NT2/D1 (cell line): Measurements from ENCODE around the gene COPZ1.

Experiments used
- DNase-seq: peaks from one replicate; pipeline ENCODE4 v3.0.0-alpha.2; 2011; ENCODE audit warnings: low read depth, low spot score
- H3K27me3 ChIP-seq: 2 replicates; pipeline ENCODE4 v1.6.0; 2011; ENCODE audit warnings: mild to moderate bottlenecking; ENCODE audit not compliant: insufficient read length, insufficient read depth
- H3K36me3 ChIP-seq: 2 replicates; pipeline ENCODE4 v1.6.1; 2011; ENCODE audit warnings: mild to moderate bottlenecking, low read length, mixed read lengths; ENCODE audit not compliant: insufficient read depth, insufficient read length
- H3K4me1 ChIP-seq: 2 replicates; pipeline ENCODE4 v1.5.1; 2011; ENCODE audit not compliant: insufficient read depth, insufficient read length
- H3K4me3 ChIP-seq: 2 replicates; pipeline ENCODE4 v1.5.1; 2011; ENCODE audit warnings: low read depth; ENCODE audit not compliant: insufficient read length
- H3K9ac ChIP-seq: 2 replicates; pipeline ENCODE4 v1.6.0; 2011; ENCODE audit warnings: low read depth; ENCODE audit not compliant: insufficient read length
- H3K9me3 ChIP-seq: 2 replicates; pipeline ENCODE4 v1.5.1; 2011; ENCODE audit warnings: mild to moderate bottlenecking, low read length; ENCODE audit not compliant: insufficient read depth
- SUZ12 ChIP-seq: IDR thresholded peaks from 2 replicates; pipeline ENCODE4 v1.6.1; 2011; ENCODE audit not compliant: insufficient read length, insufficient read depth; ENCODE audit errors: extremely low read depth
- YY1 ChIP-seq: IDR thresholded peaks from 2 replicates; pipeline ENCODE4 v1.6.1; 2011; ENCODE audit not compliant: insufficient read length, insufficient read depth
- ZNF274 ChIP-seq: IDR thresholded peaks from 2 replicates; pipeline ENCODE4 v1.6.1; 2011; ENCODE audit warnings: mild to moderate bottlenecking, low read depth, low read length

Gene COPZ1

DNA sequence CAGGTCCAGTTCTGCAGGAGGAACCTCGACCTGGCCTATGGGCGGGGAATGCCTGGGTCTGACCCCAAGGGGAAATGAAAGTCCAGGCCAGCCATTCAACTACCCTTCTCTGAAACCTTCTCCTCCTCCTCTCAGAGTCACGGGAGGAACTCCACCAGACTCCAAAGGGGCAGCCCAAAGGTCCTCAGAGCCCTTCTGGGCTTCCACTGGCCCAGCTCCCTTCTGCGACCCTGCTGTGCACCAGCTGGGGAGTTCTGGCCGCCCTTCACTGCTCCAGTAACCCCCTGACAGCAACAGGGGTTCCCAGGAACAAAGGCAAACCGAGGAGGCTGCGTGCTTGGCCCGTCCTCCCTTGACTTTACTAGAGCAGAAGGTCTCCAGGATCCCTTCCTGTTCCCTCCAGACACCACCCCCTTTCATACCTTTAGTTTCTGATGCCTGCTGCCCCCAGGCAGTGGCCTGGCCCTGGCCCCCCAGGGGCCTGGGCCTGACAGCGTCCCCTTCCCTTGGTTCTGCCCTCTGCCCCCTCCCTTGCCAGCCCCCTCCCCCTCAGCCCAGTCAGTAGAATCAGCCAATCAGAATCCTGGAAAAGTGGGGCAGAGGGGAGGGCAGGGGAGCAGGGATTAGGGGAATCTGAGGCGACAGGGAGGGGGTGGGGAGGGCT lies 60.5 kb downstream of the COPZ1 start:
- TF ChIP-seq ZNF274, result no peak
- no peak for TF ChIP-seq YY1
- no peak for TF ChIP-seq SUZ12
- Histone ChIP-seq H3K4me3 (peak overlapping the region; percentile 21), H3K9me3 (no peaks in the 10 kb centered on the region), H3K9ac (peak overlapping the region; percentile 58), H3K36me3 (peaks cover 8% of the 10 kb centered on the region), H3K4me1 (peaks cover 45% of the 10 kb centered on the region), H3K27me3 (no peaks in the 10 kb centered on the region)
- no peak for DNase-seq

DNA sequence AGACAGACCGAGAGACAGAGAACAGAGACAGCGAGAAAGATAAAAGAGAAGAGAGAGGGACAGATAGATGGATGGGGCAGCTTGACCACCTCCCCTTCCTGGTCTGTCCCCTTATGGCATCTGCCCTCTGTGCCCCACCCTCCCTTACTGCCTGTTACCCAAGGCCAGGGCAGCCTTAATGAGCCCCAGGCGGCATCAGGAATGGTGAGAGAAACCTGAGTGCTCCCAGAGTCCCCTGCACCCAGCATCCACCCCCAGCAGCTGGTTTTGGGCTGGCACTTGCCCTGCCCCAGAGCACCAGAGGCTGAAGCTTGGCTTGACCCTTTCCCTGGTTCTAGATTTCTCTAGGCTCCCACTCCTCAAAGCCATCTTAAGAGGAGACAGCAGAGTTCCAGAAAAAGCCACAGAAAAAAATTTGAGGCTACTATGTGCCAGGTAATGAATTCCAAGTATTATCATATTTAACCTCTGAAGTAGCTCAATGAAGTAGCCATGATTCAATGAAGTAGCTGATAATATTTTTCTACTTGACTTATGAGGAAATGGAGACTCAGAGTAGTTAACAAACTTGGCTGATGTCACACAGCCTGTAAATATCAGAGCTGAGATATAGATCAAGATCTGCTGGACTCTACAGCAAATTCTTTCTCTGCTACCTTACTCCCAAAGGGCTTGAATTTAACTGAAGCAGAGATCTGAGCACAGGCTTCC lies 61.6 kb downstream of the COPZ1 start:
- no peak for DNase-seq
- Histone ChIP-seq H3K9ac (peak overlapping the region; percentile 39), H3K27me3 (no peaks in the 10 kb centered on the region), H3K36me3 (peaks cover 3% of the 10 kb centered on the region), H3K4me3 (no peak overlapping the region), H3K4me1 (peaks cover 45% of the 10 kb centered on the region), H3K9me3 (no peaks in the 10 kb centered on the region)
- TF ChIP-seq SUZ12 (no peak), YY1 (no peak), ZNF274 (no peak)

DNA sequence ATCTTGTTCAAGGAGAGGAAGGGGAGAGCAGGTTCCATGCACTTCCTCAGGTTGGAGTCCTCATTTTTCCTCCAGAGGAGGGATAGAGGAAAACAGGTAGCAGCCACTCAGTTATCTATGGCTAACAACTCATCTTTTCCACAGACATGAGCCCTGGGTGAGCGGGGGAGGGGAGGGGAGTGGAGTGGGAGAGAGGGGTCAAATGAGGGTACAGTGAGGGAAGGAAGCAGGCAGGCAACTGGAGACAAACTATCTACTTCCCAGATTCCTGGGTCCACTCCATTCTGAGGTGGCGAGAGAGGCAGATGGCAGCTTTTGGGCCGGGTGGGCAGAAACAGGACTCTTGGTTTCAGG lies 62.2 kb downstream of the COPZ1 start:
- Histone ChIP-seq H3K4me3 (no peak overlapping the region), H3K36me3 (no peaks in the 10 kb centered on the region), H3K9me3 (no peaks in the 10 kb centered on the region), H3K27me3 (no peaks in the 10 kb centered on the region), H3K4me1 (peaks cover 50% of the 10 kb centered on the region), H3K9ac (peak overlapping the region; percentile 39)
- DNase-seq, result no peak
- TF ChIP-seq SUZ12 (no peak), ZNF274 (no peak), YY1 (no peak)

DNA sequence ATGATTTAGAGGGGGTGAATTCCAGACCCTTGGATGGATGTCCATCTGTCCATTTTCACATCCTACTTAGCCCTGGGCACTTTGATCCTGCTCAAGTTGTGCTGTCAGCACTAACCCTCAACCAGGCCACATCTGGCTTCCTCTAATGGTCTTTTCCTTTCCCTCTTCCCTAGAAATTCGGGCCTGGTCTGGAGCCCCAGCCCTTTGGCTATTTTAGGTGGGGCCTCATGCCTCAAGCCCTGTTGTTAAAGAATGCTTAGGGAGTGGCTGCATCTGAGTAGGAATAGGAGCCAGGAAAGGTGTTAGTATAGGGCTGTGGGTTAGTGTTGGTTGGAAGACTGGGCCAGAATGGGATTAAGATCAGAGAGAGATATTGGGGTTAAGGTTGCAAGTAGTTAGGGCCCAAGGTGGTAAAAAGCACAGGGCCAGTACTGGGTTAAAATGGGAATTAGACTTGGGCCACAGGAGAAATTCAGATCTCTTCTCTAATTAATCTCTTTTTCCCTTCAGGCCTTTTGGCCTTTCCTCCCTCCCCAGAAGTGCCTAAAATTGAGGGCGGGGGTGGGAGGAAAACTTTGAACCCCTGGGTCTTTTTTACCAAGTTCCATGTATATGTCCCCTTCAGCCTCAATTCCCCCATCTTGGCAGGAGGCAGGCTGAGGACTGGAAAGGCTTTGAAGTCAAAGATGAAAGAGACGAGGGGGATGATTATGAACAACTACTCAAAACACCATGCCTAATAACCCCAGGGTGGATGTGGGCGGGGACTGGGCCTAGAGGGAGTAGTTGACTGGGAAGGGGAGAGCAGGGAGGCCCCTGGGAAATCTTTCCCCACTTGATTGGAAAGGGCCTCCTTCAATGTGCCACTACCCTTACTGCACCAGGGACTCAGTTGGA lies 63.6 kb downstream of the COPZ1 start:
- DNase-seq, result no peak
- Histone ChIP-seq H3K9ac (peak overlapping the region; percentile 18), H3K9me3 (no peaks in the 10 kb centered on the region), H3K4me1 (peaks cover 52% of the 10 kb centered on the region), H3K36me3 (no peaks in the 10 kb centered on the region), H3K4me3 (no peak overlapping the region), H3K27me3 (no peaks in the 10 kb centered on the region)
- TF ChIP-seq YY1, result no peak
- no peak for TF ChIP-seq SUZ12
- TF ChIP-seq ZNF274, result no peak

DNA sequence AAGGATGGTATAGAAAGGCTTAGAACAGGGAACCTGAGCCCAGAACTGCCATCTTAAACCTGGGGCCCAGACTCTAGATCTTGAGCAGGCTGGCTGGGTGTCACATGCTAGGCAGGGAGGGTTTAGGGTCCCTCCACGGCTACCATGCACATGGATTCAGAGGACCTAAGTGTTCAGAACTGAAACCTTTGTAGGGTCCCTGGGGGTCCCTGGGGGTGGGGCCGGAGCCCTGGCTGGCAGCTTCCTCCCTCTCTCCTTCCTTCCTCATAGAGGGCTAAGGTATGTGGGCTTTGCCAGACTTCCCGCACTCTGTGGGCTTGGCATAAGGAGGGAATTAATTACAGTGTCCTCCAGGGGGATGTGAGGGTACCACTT lies 64.2 kb downstream of the COPZ1 start:
- DNase-seq, result no peak
- no peaks in the 10 kb centered on the region for H3K27me3 ChIP-seq
- H3K4me1 ChIP-seq, result peaks cover 51% of the 10 kb centered on the region
- peaks cover 5% of the 10 kb centered on the region for H3K36me3 ChIP-seq
- H3K9ac ChIP-seq, result peak overlapping the region; percentile 18
- no peak for TF ChIP-seq YY1
- TF ChIP-seq ZNF274, result no peak
- no peak for TF ChIP-seq SUZ12
- H3K9me3 ChIP-seq, result no peaks in the 10 kb centered on the region
- H3K4me3 ChIP-seq, result no peak overlapping the region

DNA sequence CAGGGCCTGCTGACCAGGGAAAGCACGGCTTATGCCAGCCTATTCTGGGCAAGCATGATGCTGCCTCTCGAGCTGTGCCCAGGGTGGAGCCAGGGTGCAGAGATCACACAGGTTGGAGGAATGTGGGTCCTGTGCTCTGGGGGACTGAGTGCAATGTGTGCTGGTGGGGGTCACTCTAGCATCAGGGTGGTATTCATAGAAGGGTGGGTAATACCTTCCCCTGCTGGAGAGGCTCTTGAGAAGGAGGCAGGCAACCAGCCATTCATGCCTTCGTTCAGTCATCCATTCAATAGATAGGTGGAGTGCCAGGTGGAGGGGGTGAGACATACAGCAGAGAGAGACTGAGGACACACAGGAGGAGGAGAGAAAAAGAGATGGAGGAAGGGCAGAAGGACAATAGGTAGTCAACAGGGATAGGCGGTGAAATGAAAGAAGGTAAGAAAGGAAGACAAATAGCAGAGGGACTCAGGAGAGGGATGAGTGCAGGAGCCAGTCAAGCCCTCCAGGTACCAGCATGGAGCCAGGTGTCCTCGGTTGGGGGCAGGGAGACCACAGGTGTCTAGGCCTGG lies 64.8 kb downstream of the COPZ1 start:
- peaks cover 10% of the 10 kb centered on the region for H3K36me3 ChIP-seq
- H3K4me1 ChIP-seq, result peaks cover 45% of the 10 kb centered on the region
- TF ChIP-seq SUZ12 (no peak), ZNF274 (no peak), YY1 (no peak)
- no peaks in the 10 kb centered on the region for H3K27me3 ChIP-seq
- no peak for DNase-seq
- no peaks in the 10 kb centered on the region for H3K9me3 ChIP-seq
- peak overlapping the region; percentile 75 for H3K4me3 ChIP-seq
- peak overlapping the region; percentile 65 for H3K9ac ChIP-seq
